WTC11 (cell line): ENCODE measurements around the gene CPNE5. TPM values are rescaled to one million over a fixed set of nuclear protein-coding genes. Genes with fewer than 3 reads are reported as not detected.

Experiments
- ATAC-seq: fragments of 200-7000 bp; cut with Tn5 transposase; 2 replicates; pipeline ENCODE4 v1.10.0; 2021; ENCODE audit warnings: mild to moderate bottlenecking, moderate library complexity
- CTCF ChIA-PET: fragments of 300-600 bp; sonication (Branson Sonifier 250); formaldehyde crosslinking; loops from one replicate; lab custom pipeline; 2021; ENCODE audit warnings: antibody characterized with exemption; lab: Charles Lee
- POLR2A ChIA-PET: fragments of 350-600 bp; sonication (Branson Sonifier 250); formaldehyde crosslinking; loops from one replicate; lab custom pipeline; 2021; ENCODE audit warnings: antibody characterized with exemption; lab: Charles Lee
- DNase-seq: peaks from one replicate; pipeline ENCODE4 v3.0.0; 2021; ENCODE audit warnings: low spot score
- H3K27ac Mint-ChIP-seq: 2 replicates; pipeline ENCODE4 v1.8.0; 2021; ENCODE audit warnings: mixed read lengths
- H3K27me3 Mint-ChIP-seq: 2 replicates; pipeline ENCODE4 v1.8.0; 2021; ENCODE audit warnings: low read depth, mild to moderate bottlenecking, moderate library complexity, mixed read lengths
- H3K36me3 Mint-ChIP-seq: 2 replicates; pipeline ENCODE4 v1.8.0; 2021; ENCODE audit warnings: mixed read lengths
- H3K4me1 Mint-ChIP-seq: 2 replicates; pipeline ENCODE4 v1.8.0; 2022; ENCODE audit warnings: mixed read lengths
- H3K4me3 Mint-ChIP-seq: 2 replicates; pipeline ENCODE4 v1.8.0; 2021; ENCODE audit warnings: mild to moderate bottlenecking, moderate library complexity, mixed read lengths
- H3K9me3 Mint-ChIP-seq: 2 replicates; pipeline ENCODE4 v1.8.0; 2021; ENCODE audit warnings: mixed read lengths
- CREM ChIP-seq: sonication (generic); formaldehyde crosslinking; IDR thresholded peaks from 2 replicates; pipeline ENCODE4 v1.8.1; 2022; ENCODE audit warnings: mild to moderate bottlenecking, missing genetic modification reagents, moderate library complexity
- CTCF ChIP-seq: fragments of 200-600 bp; IDR thresholded peaks from 2 replicates; pipeline ENCODE4 v1.8.0; 2022; ENCODE audit warnings: antibody characterized with exemption
- EMX1 ChIP-seq: fragments of 250-450 bp; sonication (Bioruptor Pico); IDR thresholded peaks from 2 replicates; pipeline ENCODE4 v1.8.0; 2021; ENCODE audit warnings: mild to moderate bottlenecking
- ESRRA ChIP-seq: sonication (generic); formaldehyde crosslinking; IDR thresholded peaks from 2 replicates; pipeline ENCODE4 v1.8.1; 2022; ENCODE audit warnings: mild to moderate bottlenecking, missing genetic modification reagents, borderline replicate concordance
- FOXJ3 ChIP-seq: sonication (generic); formaldehyde crosslinking; IDR thresholded peaks from 2 replicates; pipeline ENCODE4 v1.9.0; 2021; ENCODE audit warnings: missing genetic modification reagents, mild to moderate bottlenecking, borderline replicate concordance
- FOXP1 ChIP-seq: sonication (generic); formaldehyde crosslinking; IDR thresholded peaks from 2 replicates; pipeline ENCODE4 v1.8.0; 2022; ENCODE audit warnings: missing genetic modification reagents, mild to moderate bottlenecking, moderate library complexity, borderline replicate concordance
- IRF2 ChIP-seq: sonication (generic); formaldehyde crosslinking; IDR thresholded peaks from 2 replicates; pipeline ENCODE4 v1.8.0; 2022; ENCODE audit warnings: low read depth, missing genetic modification reagents, borderline replicate concordance
- JUN ChIP-seq: sonication (generic); formaldehyde crosslinking; IDR thresholded peaks from 2 replicates; pipeline ENCODE4 v1.8.0; 2023; ENCODE audit warnings: mild to moderate bottlenecking, missing genetic modification reagents
- NR1H2 ChIP-seq: sonication (generic); formaldehyde crosslinking; IDR thresholded peaks from 2 replicates; pipeline ENCODE4 v1.9.0; 2021; ENCODE audit warnings: mild to moderate bottlenecking, moderate library complexity, missing genetic modification reagents
- NR2C2 ChIP-seq: sonication (generic); formaldehyde crosslinking; IDR thresholded peaks from 2 replicates; pipeline ENCODE4 v1.8.0; 2022; ENCODE audit warnings: mild to moderate bottlenecking, missing genetic modification reagents
- SP1 ChIP-seq: sonication (generic); formaldehyde crosslinking; conservative IDR thresholded peaks from 2 replicates; pipeline ENCODE4 v1.8.1; 2022; ENCODE audit warnings: missing genetic modification reagents
- TEAD4 ChIP-seq: sonication (generic); formaldehyde crosslinking; IDR thresholded peaks from 2 replicates; pipeline ENCODE4 v1.8.0; 2022; ENCODE audit warnings: mild to moderate bottlenecking, missing genetic modification reagents
- ZBTB43 ChIP-seq: sonication (generic); formaldehyde crosslinking; IDR thresholded peaks from 2 replicates; pipeline ENCODE4 v1.8.1; 2023; ENCODE audit warnings: mild to moderate bottlenecking, missing genetic modification reagents
- ZNF121 ChIP-seq: sonication (generic); formaldehyde crosslinking; IDR thresholded peaks from 2 replicates; pipeline ENCODE4 v1.8.0; 2023; ENCODE audit warnings: missing genetic modification reagents
- ZNF263 ChIP-seq: sonication (generic); formaldehyde crosslinking; IDR thresholded peaks from 2 replicates; pipeline ENCODE4 v1.8.1; 2022; ENCODE audit warnings: low read depth, mild to moderate bottlenecking, moderate library complexity, missing genetic modification reagents
- ZNF396 ChIP-seq: fragments of 250-450 bp; sonication (Bioruptor Pico); IDR thresholded peaks from 2 replicates; pipeline ENCODE4 v1.8.0; 2021; ENCODE audit warnings: mild to moderate bottlenecking, moderate library complexity, borderline replicate concordance
- ZNF671 ChIP-seq: fragments of 250-450 bp; sonication (Bioruptor Pico); IDR thresholded peaks from 2 replicates; pipeline ENCODE4 v1.8.0; 2021; ENCODE audit warnings: mild to moderate bottlenecking
- total RNA-seq: library from RNA; stranded (reverse); gene quantifications from 3 replicates; pipeline ENCODE4 v1.2.3, GENCODE V29; 2021
- TF ChIP-seq, protein P1 (sequence below): sonication (generic); formaldehyde crosslinking; IDR thresholded peaks from 2 replicates; pipeline ENCODE4 v1.8.0; 2022; ENCODE audit warnings: mild to moderate bottlenecking, missing genetic modification reagents
- TF ChIP-seq, protein P2 (sequence below): sonication (generic); formaldehyde crosslinking; conservative IDR thresholded peaks from 2 replicates; pipeline ENCODE4 v1.8.1; 2023; ENCODE audit warnings: mild to moderate bottlenecking, low read depth, missing genetic modification reagents, moderate library complexity
- TF ChIP-seq, protein P3 (sequence below): sonication (generic); formaldehyde crosslinking; IDR thresholded peaks from 2 replicates; pipeline ENCODE4 v1.8.0; 2023; ENCODE audit warnings: mild to moderate bottlenecking, missing genetic modification reagents

Gene CPNE5
- total RNA-seq, 1 experiment from 2014 or later = 0.44 TPM

DNA sequence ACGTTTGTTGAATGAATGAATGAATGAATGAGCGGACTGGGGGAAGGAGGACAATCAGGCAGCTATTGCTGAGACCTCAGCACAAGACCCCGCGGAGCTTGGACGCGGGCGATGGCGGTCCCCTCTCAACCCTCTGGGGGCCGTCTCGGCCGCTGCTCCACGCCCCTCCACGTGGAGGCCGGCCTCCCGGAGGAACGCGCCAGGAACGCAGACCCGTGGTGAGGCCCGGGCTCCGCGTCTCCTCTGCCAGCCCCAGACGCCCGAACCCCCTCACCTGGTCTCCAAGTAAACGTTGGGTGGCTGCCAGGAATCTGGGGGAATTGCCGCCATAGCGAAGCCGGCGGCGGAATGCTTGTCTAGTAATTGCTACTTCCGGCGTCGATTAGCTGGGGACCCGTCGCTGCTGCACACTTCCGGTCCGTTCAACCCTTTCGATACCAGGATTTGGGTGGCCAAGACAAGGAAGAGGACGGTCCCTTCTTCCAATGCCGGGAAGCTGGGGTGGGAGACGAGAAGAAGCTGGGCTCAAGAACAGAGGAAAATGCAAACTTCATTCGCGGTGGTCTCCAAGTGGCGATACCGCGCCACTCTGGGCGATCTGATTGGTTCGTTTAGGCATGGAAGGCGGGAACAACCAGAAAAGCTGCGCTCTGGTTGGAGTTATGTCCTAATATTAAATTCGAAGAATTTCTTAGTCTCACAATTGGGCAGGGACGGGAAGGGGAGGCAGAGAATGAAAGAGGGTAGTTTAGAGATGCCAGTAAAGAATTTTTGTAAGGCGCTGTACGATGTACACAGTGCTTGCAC lies 35.4 kb upstream of the CPNE5 start, which contains the start of gene PPIL1 (continued):
- TF ChIP-seq, protein P1, sequence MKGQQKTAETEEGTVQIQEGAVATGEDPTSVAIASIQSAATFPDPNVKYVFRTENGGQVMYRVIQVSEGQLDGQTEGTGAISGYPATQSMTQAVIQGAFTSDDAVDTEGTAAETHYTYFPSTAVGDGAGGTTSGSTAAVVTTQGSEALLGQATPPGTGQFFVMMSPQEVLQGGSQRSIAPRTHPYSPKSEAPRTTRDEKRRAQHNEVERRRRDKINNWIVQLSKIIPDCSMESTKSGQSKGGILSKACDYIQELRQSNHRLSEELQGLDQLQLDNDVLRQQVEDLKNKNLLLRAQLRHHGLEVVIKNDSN (CRISPR knock-in tag) = peak; percentile 62; the same call in 1 of the 2 replicates
- 0 out of 2 replicates have a peak, but pooled peaks have one; percentile 50 for TF ChIP-seq CREM (CRISPR knock-in tag)

DNA sequence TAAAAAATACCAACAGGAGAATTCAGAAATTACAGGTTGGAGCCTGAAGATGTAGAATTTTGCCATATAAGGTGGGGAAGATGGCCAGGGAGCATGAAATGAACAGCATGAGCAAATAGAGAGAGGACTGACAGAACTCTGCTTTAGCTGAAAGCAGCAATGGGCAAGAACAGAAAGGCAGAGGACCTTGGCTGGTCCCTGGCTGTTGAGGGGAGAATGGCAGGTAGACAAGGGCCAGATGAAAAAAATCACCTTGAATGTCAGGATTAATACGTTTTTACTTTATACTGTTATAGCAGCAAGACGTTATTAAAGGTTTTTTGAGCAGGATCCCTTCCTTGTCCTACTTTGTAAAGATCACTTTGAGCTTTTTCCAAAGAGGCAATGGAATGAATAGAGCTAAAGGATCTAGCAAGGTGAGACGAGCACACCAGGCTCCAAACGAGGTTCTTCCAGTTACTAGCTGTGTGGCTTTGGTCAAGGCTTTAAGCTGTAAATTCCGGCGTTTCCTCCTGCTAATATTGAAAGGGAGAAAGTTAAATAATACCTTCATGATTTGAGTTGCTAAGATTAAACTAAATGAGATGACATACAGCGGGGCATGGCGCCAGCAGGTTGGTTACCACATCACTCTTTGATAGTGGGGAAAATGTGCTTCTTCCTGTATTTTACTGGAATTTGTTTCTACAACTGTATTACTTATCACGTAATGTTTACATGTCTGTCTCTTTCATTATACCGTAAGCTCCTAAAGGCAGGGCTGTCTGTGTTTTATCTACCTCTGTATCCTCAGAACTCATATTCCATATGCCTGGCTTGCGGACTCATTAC lies 34.6 kb upstream of the CPNE5 start:
- H3K4me1 Mint-ChIP-seq = peaks cover 19% of the 10 kb centered on the region
- no peak for ATAC-seq
- DNase-seq = no peak
- peak overlapping the region; percentile 93 for H3K4me3 Mint-ChIP-seq
- H3K36me3 Mint-ChIP-seq = peaks cover 20% of the 10 kb centered on the region
- TF ChIP-seq ZNF671 (CRISPR knock-in tag) (no peak), EMX1 (CRISPR knock-in tag) (no peak), ZBTB43 (CRISPR knock-in tag) (no peak), ZNF263 (CRISPR knock-in tag) (no peak), FOXP1 (no peak), JUN (CRISPR knock-in tag) (no peak), IRF2 (CRISPR knock-in tag) (no peak), ZNF121 (no peak)
- H3K27me3 Mint-ChIP-seq = peaks cover 9% of the 10 kb centered on the region
- peak overlapping the region; percentile 48 for H3K27ac Mint-ChIP-seq
- ChIA-PET CTCF (interaction anchor here (1.0 to 6.4 kb wide), 22 partner anchors 10 to 337 kb away, joined by 3 to 70 read pairs (median 8); partner anchors contain the start of gene C6orf89), POLR2A (interaction anchor here (0.9 to 2.3 kb wide), 3 partner anchors 9 to 62 kb away, joined by 4 to 8 read pairs (median 4); partner anchors contain the start of gene C6orf89)
- peaks cover 3% of the 10 kb centered on the region; the same call in 1 of the 2 replicates for H3K9me3 Mint-ChIP-seq

DNA sequence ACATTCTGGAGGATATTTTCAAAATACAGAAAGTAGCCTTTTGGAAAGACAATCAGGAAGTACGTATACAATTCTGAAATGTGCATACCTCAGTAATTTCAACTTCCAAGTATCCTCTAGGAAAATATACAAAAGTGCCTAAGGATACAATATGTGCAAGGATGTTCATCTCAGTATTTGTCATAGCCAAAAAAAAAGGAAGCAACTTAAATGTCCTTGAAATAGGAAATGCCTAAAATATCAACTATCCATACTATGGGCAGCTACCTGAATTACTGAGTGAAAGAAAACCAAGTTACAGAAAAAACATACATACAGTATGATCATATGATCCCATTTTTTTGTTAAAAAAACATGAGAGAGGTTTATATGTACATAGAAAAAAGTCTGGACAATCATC lies 33.9 kb upstream of the CPNE5 start:
- DNase-seq (no peak), ATAC-seq (no peak)
- Mint-ChIP-seq H3K27me3 (peaks cover 7% of the 10 kb centered on the region), H3K4me3 (peak overlapping the region; percentile 93), H3K27ac (no peak overlapping the region), H3K4me1 (peaks cover 19% of the 10 kb centered on the region), H3K36me3 (peaks cover 22% of the 10 kb centered on the region), H3K9me3 (peaks cover 3% of the 10 kb centered on the region; the same call in 1 of the 2 replicates)
- POLR2A ChIA-PET = interaction anchor here (0.9 kb wide), 1 partner anchor 61 kb away, joined by 4 read pairs; no protein-coding TSS in a partner anchor
- CTCF ChIA-PET = interaction anchor here (1.0 to 6.4 kb wide), 18 partner anchors 9 to 147 kb away, joined by 3 to 70 read pairs (median 8); partner anchors contain the start of gene C6orf89
- no peak for TF ChIP-seq NR2C2 (CRISPR knock-in tag)
- no peak for TF ChIP-seq NR1H2 (CRISPR knock-in tag)
- TF ChIP-seq ZNF396 = no peak
- TF ChIP-seq SP1 = no peak
- no peak for TF ChIP-seq CTCF
- no peak for TF ChIP-seq FOXJ3
- TF ChIP-seq, protein P2, sequence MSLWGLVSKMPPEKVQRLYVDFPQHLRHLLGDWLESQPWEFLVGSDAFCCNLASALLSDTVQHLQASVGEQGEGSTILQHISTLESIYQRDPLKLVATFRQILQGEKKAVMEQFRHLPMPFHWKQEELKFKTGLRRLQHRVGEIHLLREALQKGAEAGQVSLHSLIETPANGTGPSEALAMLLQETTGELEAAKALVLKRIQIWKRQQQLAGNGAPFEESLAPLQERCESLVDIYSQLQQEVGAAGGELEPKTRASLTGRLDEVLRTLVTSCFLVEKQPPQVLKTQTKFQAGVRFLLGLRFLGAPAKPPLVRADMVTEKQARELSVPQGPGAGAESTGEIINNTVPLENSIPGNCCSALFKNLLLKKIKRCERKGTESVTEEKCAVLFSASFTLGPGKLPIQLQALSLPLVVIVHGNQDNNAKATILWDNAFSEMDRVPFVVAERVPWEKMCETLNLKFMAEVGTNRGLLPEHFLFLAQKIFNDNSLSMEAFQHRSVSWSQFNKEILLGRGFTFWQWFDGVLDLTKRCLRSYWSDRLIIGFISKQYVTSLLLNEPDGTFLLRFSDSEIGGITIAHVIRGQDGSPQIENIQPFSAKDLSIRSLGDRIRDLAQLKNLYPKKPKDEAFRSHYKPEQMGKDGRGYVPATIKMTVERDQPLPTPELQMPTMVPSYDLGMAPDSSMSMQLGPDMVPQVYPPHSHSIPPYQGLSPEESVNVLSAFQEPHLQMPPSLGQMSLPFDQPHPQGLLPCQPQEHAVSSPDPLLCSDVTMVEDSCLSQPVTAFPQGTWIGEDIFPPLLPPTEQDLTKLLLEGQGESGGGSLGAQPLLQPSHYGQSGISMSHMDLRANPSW (CRISPR knock-in tag) = no peak
- TF ChIP-seq ESRRA = no peak
- no peak for TF ChIP-seq TEAD4 (CRISPR knock-in tag)
- TF ChIP-seq, protein P3, sequence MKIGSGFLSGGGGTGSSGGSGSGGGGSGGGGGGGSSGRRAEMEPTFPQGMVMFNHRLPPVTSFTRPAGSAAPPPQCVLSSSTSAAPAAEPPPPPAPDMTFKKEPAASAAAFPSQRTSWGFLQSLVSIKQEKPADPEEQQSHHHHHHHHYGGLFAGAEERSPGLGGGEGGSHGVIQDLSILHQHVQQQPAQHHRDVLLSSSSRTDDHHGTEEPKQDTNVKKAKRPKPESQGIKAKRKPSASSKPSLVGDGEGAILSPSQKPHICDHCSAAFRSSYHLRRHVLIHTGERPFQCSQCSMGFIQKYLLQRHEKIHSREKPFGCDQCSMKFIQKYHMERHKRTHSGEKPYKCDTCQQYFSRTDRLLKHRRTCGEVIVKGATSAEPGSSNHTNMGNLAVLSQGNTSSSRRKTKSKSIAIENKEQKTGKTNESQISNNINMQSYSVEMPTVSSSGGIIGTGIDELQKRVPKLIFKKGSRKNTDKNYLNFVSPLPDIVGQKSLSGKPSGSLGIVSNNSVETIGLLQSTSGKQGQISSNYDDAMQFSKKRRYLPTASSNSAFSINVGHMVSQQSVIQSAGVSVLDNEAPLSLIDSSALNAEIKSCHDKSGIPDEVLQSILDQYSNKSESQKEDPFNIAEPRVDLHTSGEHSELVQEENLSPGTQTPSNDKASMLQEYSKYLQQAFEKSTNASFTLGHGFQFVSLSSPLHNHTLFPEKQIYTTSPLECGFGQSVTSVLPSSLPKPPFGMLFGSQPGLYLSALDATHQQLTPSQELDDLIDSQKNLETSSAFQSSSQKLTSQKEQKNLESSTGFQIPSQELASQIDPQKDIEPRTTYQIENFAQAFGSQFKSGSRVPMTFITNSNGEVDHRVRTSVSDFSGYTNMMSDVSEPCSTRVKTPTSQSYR (CRISPR knock-in tag) = no peak
